ENCODE measurements around the gene IL17RB.

The IL17RB gene

DNA sequence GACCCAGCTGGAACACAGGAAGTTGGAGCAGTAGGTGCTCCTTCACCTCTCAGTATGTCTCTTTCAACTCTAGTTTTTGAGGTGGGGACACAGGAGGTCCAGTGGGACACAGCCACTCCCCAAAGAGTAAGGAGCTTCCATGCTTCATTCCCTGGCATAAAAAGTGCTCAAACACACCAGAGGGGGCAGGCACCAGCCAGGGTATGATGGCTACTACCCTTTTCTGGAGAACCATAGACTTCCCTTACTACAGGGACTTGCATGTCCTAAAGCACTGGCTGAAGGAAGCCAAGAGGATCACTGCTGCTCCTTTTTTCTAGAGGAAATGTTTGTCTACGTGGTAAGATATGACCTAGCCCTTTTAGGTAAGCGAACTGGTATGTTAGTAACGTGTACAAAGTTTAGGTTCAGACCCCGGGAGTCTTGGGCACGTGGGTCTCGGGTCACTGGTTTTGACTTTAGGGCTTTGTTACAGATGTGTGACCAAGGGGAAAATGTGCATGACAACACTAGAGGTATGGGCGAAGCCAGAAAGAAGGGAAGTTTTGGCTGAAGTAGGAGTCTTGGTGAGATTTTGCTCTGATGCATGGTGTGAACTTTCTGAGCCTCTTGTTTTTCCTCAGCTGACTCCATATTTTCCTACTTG lies 11.9 kb downstream of the IL17RB start:
- no peak for DNase-seq (ENCODE audit: low read depth in 2 of 3, low spot score in 2 of 3)

DNA sequence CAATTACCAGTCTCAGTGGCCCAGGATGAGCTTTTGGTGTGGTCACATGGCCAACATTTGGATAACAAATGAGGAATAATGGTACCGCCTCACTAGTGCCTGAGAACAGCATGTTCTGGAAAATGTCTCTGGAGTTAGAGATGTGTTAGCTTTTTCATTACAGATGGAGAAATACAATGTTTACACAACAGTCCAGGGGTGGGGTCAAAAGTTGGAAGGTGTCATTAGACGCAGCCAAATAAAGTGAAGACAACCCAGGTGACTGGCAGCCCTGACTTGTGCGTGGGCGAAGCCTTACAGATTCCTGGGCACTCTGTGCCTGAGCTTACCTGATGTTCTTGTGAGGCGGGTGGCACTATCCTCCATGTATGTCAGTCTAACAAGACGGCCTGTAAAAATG lies 12.8 kb downstream of the IL17RB start:
- DNase-seq (ENCODE audit: low read depth in 2 of 3, low spot score in 2 of 3), result no peak

DNA sequence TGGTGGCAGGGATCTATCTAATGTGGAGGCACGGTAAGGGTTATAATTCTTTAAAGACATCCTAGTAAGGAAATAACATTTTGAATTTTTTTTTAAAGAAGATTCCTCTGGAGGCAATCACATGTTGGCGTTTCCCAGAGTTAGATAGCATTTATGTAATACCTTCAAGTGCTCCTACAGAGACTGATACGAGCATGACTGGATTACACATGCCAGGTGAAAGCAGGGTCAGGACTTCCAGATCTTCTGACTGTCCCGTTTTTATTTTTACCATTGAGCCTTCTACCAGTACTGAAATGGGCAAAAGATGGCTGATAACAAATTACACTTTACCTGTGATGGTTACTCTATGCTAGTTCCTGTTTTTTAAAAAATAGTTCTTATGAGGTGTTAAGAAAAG lies 13.8 kb downstream of the IL17RB start:
- DNase-seq (ENCODE audit: low read depth in 2 of 3, low spot score in 2 of 3), result no peak

DNA sequence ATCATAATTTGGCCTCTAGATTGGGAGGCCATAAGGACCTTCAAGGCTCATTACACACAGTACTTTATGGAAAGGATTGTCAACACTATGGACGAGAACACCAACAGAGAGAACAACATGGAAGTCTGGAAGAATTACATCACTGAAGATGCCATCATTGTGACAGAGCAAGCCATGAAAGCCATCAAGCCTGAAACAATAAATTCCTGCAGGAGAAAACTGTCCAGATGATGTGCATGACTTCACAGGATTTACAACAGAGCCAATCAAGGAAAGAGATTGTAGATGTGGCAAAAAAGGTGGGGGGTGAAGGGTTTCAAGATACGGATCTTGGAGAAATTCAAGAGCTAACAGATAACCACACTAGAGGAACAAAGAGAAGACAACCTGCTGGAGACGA lies 15.9 kb downstream of the IL17RB start:
- DNase-seq (ENCODE audit: low read depth in 2 of 3, low spot score in 2 of 3), result no peak

DNA sequence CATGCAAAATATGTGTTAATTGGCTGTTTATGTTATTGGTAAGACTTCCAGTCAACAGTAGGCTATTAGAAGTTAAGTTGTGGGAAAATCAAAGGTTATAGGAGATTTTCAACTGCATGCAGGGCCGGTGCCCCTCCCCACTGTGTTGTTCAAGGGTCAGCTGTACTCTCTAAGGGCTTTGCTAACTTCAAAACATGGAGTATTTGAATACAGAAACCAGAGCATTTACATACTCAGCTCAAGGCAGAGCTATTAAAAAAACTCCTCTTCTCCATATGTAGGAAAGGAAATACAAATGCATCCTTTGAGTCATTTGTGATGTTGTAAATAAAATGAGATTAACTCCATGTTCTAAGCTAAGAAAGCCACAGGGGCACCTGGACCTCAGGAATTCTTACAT lies 16.8 kb downstream of the IL17RB start:
- DNase-seq (ENCODE audit: low read depth in 2 of 3, low spot score in 2 of 3), result no peak

DNA sequence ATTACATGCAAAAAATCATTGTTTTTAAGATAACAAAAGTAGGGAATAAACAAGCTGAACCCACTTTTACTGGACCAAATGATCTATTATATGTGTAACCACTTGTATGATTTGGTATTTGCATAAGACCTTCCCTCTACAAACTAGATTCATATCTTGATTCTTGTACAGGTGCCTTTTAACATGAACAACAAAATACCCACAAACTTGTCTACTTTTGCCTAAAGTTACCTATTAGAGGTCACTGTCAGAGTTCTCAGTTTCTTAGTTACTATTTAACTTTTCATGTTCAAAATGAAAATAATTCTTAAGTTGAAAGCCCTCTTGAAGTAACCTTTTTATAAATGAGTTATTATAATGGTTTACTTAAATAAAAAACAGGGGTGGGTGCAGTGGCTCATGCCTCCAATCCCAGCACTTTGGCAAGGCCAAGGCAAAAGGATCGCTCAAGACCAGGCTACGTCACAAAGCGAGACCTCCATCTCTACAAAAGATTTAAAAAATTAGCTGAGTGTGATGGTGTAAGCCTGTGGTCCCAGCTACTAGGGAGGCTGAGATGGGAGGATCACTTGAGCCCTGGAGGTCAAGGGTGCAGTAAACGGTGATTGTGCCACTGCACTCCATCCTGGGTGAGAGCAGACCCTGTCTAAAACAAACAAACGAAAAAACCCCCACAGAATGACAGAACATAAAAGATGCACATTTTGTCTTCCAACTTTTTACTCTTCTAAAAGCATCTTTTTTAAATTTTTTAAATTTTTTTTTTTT lies 19.5 kb downstream of the IL17RB start:
- no peak for DNase-seq (ENCODE audit: low read depth in 2 of 3, low spot score in 2 of 3)

DNA sequence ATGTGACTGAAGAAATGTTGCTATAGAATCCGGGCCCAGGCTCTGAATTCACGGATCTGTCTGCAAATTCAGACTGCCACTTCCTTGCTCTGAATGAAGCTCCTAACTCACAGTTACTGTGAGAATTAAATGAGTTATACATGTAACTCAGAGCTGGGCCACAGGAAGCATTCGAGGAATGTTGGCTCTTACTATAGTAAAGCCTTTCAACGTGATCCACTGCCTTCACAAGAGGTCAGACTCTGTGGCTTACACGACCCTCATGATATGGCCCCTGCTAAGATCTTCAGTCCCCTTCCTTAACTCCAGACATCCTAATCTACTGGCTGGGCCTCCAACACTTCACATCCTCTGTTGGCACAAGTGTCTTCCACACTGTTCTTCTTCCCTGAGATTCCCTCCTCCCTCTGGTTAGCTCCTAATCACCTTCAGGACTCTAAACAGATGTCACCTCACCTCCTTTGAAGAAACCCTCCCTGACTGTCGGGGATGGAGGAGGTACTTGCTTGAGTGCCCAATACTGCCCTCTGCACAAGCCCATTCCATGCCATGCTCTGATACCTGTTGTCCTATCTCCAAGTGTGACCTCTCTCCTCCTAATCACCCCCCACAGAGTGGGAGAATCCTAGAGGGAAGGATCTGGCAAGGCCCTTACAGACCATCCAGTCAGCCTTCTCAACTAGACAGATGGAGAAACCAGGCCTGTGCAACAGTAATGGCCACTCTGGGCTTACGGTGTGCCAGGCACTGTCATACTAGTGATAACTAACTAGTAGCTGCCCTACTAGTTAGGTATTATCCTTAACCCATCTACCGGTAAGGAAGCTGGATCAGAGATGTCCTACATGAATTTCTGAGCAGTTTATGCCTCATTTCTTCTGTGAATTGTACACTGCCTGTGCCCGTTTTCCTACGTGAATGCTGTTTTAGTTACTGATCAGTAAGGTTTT lies 34.3 kb downstream of the IL17RB start:
- DNase-seq (ENCODE audit: low read depth in 2 of 3, low spot score in 2 of 3), result no peak

DNA sequence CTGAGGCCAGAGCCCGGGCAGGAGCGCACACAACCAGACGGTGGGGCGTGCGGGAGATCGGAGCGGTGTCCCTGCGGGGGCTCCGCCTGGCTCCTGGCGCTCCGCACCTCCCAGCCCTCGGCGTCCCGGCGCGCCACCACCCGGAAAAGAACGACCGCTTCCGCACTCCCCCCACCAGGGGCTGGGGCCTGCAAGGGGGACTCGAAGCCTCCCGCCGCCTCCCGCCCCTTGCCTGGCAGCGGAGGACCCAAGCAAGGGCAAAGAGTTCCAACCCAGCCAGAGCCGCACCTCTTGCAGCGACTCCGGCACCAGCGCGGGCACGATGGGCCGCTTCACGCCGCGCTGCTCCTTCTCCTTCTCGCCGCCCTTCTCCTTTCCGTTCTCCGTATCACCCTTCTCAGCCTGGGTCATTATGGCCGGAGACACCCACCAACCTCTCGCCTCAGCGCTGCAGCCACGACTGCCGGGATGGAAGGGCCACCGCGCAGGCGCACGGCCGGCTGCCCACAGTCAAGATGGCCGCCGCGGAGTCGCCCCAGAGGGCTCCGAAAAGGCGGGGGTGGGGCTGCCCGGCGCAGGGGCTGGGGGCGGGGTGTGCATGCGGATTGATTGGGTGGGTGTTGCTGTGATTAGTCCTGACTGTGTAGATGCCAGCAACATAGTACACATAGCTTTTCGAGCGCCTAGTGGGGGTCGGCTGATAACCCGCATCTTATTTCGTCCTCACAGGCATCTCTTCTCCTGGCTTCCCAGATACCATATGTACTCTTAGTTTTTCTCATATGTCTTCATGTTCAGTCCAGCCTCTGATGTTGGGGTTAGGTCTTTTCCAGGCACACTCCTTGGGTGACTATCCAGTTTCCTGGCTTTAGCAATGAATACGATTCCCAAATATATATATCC lies 35.6 kb downstream of the IL17RB start, which contains the start of gene ACTR8:
ACTR8 (minus strand) TSS at position 462 of the 903 bp plus-strand sequence; CDS start at position 411, 51 bp downstream.
- peak; percentile 73 to 75 (median 74) for DNase-seq (ENCODE audit: low read depth in 2 of 3, low spot score in 2 of 3)

DNA sequence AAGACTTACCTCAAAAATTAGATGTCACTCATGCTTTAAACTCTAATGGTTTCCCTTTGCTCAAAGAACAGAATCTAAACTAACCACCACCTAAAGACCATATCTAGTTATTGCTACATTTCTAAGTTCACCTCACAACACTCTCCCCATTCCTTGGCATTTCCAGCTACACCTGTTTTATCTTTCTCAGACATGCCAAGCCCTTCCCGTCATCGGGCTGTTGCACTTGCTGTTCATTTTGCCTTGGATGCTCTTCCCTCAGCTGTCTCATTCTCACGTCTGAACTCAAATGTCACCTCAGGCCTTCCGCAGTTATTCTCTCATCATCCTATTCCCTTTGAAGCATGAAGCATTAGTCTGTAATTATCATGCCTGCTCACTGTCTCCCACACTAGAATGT lies 36.6 kb downstream of the IL17RB start:
- no peak for DNase-seq (ENCODE audit: low read depth in 2 of 3, low spot score in 2 of 3)

DNA sequence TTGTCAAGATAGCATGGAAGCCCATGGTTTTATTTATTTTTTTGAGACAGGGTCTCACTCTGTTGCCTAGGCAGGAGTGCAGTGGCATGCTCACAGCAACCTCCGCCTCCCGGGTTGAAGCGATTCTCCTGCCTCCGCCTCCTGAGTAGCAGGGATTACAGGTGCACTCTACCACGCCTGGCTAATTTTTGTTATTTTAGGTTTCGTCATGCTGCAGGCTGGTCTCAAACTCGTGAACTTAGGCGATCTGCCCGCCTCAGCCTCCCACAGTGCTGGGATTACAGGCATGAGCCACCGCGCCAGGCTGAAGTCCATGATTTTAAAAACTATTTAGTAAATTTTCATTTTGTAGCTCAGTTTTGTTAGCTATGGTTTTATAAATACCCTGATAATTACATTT lies 38.3 kb downstream of the IL17RB start:
- no peak for DNase-seq (ENCODE audit: low read depth in 2 of 3, low spot score in 2 of 3)

DNA sequence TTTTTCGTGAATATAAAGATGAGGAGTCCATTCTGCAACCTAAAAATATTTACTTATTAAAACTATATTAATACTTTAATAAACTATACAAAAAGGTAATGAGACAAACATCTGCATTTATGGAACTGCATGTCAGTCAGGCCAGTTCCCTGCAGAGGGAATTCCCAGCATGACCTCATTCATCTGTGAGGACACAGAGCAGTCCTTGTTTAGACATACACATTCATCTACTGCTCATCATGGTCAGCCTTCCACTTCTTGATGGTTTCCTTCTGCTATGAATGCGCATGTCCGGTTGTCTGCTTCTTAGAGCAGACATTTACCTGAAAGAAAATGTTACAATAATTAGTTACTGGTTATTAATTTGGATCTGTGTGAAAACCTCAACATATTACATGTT lies 38.9 kb downstream of the IL17RB start:
- no peak for DNase-seq (ENCODE audit: low read depth in 2 of 3, low spot score in 2 of 3)

DNA sequence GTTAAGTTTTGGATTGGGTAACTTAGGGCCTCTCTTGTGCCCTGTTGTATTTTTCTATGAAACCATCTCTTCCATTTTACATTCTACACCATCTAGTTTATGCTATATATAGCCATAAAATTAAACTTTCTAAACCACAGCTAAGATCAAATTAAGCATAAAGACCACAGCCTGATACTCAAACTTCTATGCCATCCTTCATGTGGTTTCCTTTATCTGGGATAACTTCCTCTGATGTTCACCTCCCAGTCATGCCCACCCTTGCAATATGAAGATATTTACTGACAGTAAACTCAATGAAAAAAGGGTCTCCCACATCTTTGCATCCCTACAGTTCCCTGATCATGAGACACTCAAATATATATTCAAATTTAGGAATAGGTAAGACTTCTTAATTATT lies 41.1 kb downstream of the IL17RB start:
- DNase-seq (ENCODE audit: low read depth in 2 of 3, low spot score in 2 of 3), result no peak

DNA sequence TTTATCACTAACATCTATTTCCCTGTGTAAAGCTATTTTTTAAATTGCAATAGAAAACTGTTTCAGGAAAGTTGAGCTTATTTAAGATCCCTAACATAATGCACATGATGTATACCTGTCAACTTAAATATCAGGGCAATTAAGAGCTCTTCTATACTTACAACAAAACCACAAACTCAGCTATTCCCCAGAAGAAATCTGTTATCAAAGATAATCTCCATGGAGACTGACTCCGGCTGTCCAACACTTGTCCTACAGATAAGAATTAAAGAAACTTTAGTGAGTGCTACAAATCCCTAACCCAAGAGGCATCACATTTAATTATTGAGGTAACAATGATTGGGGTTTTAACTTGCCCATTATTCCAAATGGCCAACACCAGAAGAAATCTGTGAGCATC lies 41.9 kb downstream of the IL17RB start:
- no peak for DNase-seq (ENCODE audit: low read depth in 2 of 3, low spot score in 2 of 3)

DNA sequence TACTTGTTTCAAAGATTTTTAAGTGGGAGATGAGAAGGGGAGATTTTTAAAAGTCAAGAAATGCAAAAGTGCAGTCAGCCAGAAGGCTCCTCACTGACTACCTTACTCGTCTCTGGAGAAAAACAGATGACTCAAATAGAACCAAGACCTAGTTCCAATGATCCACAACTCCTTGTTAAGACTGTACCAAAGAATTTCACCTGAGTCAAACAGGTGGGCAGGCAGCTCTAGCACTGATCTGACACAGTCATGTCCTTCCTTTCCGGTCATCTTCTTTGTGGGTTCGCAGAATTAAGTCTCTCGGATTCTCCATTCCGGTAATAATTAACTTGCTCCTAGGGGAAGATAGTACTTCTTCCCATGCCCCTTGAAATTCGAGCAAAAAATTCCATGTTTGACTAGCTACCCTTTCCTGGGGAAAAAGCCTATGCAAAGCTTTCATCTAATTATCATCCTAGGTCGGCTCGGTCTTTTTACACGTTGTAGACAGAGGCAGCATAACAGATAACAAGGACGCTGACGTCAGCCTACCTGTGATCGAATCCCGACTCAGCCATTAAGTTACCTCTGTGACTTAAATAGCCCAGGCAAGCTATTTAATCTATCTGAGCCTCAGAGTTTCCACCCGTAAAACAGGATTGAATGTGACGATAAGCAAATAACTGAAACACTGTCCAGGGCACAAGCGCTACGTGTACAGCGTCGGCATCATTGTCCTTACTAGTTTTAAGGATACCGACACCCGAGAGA lies 44.5 kb downstream of the IL17RB start:
- no peak for DNase-seq (ENCODE audit: low read depth in 2 of 3, low spot score in 2 of 3)

DNA sequence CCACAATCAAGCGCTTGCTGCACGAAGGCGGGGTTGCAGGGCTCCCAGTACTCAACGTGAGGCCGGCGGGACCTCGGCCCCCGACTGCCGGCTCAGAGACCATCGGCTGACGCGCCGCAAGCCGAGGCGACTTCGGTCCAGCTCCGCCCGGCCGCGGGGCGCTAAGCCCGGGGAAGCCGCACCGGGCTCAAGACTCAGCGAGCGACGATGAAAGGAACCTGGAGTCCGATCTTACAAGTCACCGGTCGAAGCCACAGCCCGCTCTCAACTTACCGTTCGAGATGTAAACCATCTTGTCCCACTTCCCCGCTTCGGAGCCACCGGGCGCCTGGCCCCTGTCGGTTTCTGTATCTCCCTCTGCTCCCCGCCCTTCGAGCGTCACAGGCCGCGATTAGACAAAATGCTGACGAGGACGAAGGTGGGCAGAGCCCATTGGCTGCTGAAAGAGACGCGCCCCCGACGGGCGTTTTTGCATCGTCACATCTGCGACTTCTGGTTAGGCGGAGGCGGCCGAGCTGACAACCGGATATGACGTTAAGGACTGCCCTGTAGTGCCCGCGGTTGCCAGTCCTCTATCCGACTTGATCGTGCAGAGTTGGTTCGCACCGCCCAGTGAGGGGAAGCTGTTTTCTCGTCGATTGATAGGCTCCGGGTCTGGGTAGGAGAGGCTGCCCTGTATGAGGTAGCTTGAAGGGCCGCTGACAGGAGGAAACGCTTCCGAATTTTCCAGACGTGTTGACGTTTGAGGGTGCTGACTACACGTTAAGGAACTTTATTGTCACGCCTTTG lies 45.3 kb downstream of the IL17RB start, which contains the start of gene SELENOK:
SELENOK (minus strand) TSS at position 363 of the 789 bp plus-strand sequence.
- peak; percentile 60 to 91 (median 90) for DNase-seq (ENCODE audit: low read depth in 2 of 3, low spot score in 2 of 3)

DNA sequence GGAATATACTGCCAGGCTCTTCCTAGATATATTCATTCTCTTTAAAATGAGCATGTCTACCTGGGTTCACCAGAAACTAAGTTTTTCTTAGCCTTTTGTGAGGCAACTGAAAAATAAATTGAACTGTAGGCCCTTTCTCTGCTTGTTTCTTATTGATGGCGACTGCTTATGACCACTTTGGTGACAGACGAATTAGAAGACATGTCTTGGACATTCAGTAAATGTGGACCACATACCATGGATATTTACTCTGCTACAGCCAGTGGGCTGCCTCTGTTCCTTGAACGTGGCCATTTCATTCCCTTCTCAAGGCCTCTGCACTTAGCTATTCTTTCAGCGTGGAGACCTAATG lies 45.9 kb downstream of the IL17RB start:
- DNase-seq (ENCODE audit: low read depth in 2 of 3, low spot score in 2 of 3), result no peak

DNA sequence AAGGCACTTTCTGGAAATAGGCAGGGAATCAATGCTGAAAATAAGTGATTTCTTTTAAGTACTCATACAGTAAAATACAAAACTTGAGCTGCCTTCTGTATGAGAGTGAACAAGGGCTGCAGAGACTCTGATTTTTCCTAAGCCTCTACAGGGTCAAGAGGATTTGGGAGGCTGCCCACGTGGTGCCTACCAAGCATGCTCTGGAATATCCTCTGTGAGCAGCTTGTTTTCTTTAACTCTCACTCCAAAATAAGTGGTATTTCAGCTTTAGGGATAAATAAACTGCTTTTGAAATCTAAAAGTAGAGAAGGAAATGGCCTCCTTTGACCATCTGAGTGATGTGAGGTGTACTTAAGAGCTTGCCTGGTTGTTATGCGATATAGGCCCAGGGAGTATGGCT lies 53.4 kb downstream of the IL17RB start:
- DNase-seq (ENCODE audit: low read depth in 2 of 3, low spot score in 2 of 3), result no peak

DNA sequence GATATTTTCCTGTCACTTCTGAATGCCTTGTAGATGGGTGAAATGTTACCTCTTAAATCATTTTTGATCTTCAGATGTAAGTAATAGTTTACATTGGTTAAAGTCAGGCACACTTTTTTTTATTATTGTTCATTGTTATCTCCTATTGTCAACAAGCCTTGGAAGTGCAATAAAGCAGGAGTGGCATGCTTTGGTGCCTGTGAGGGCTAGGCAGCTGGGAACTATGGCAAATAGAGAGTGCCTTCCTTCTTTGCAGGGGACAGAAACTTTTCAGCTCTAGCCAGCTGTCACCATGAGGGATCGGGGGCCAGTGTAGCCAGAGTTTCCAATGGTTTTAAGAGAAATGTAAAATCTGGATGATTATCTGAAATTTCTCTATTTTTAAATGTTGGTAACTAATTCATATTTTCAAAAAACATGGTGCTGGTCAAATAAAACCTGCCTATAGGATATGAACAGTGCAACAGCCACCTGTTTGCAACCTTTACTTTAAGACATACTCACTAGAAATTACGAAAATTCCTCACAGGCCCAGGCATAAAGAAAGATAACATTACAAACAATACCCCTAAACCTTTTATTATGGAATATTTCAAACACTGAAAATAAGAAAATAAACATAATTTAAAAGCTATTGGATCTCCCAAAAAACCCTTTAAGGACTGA lies 54.4 kb downstream of the IL17RB start:
- DNase-seq (ENCODE audit: low read depth in 2 of 3, low spot score in 2 of 3), result no peak

DNA sequence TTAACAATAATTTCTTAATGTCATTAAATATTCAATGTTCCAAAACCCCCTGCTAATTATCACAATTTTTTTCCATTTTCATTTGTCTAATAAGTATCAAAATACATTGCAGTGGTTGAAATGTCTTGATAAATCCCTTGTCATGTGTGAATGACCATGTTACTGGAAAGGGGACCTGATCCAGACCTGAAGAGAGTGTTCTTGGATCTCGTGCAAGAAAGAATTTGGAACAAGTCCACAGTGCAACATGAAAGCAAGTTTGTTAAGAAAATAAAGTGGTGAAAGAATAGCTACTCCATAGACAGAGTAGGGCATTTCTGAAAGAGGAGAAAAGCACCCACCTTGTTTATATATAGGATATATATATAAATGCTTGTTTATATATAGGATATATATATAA lies 55.7 kb downstream of the IL17RB start:
- DNase-seq (ENCODE audit: low read depth in 2 of 3, low spot score in 2 of 3), result no peak

All from activated CD8-positive, alpha-beta memory T cell treated with anti-CD3 and anti-CD28 coated beads for 48 hours (primary cell).